ENCODE data around the gene AK4.

The AK4 gene

DNA sequence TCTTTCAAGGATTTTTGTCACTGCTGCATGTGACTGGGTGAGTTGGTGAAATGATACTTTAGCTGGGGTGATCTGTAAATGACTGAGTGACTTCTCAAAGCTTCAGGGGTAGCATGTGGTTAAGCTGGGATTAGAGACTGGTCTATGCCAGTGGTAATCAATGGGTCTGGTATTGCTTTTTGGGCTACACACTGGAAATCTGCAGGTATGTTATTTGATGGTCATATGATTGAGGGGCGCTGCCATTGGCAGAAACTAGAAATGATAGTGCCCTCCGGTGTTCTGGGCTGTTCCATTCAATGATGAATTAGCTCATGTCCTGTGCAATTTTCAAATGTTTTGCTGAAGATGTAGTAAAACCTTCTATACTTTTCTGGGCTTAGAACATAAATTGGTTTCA, 121.6 kb downstream of the AK4 start:
- no peak for DNase-seq (ENCODE audit: extremely low read depth in 1 of 2, low read depth in 1 of 2)

DNA sequence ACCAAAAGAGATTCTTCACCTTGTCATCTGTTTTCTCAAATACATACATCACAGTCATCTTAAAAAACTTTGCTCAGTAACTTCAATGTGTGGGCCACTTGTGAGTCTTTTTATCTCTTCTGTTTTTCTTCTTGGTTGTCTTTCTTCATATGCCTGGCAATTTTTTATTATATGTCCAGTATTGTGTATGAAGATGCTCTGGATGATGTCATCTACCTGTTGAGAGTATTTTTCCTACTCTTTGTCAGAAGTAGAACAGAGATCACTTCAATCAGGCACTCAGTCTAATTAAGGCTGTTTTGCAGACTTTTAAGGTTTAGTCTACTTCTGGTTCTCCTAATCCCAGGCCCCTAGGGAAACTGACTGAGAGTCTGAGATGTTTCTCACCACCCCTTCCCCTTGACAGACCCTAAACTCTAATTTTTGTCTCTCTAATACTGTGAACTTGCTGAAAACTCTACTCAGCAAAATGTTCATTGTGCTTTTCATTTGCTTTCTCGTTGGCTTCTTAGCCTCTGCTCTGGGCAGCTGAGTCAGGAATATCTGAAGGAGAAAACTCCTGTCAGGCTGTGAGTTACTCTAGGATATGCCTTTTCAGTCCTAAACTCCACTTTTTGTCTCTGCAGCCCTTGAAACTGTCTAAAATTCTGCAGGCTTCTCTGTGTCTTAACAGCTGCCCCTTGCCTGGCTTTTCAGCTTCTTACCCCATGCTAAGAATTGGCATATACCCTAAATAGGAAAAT, 128.4 kb downstream of the AK4 start:
- no peak for DNase-seq (ENCODE audit: extremely low read depth in 1 of 2, low read depth in 1 of 2)

- no peak for DNase-seq (ENCODE audit: extremely low read depth in 1 of 2, low read depth in 1 of 2)
Observed at GRCh38 chr1:65277605-65278347, 129.8 kb downstream of the AK4 start.

DNA sequence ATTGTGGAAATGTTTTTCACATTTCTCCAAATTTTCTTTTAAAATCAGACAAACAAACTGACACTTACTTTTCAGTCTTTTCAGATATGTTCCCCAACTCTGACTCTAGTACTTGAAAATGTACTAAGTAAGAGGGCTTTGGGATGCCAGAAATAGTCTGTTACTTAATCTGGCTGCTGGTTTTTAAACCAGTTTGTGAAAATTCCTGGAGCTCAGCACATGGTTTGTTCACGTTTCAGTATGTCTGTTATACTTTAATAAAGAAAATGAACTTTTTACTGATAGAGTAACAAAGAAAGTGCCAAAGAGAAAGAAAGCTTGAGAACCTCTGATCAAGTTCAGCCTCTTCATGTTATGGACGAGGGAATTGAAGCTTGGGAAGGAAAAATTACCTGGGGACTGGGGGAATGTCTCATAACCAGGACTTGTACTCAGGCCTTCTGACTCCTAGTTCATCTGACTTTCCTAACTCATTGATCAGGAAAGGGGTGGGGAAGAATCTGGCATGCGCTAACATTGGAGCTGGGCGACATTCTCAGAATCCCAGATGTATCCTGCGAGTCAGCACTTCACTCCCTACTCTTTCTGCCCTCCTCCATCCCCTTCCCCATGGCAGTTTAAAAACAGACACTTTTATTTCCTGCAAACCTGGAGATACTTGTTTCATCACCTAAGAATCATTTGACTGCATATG, 130.5 kb downstream of the AK4 start:
- DNase-seq (ENCODE audit: extremely low read depth in 1 of 2, low read depth in 1 of 2), result no peak

DNA sequence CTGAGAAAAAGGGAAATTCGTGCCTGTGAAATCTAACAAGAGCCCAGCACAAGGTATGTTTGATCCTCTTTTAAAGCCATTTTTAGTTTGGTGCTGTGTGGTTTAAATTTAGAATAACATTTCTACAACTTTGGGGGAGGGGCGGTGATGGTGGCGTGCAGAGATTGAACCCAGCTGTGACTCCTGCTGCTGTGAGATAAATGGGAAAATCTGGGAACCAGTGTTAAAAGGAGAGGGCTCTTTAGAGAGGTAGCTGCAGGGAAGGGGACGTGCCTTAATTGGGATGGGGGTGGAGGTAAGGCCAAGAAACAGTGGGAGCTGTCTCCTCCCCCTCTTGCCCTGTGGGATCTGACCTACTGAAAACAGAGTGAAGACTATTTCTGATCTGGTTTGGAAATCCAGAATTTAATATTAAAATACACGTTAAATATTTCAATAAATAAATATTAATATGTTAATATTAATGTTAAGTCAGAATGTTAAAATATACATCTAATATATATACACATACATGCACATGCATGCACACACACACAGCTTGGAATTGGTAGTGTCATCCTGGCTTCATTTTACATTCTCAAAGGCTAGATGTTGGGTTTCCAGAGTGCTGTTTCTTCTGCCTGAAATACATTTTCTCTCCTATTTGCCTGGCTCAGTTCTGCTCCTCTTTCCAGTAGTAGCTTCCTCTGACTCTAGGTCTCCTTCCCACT, 131.2 kb downstream of the AK4 start:
- DNase-seq (ENCODE audit: extremely low read depth in 1 of 2, low read depth in 1 of 2), result no peak

Measured in stimulated activated CD8-positive, alpha-beta memory T cell treated with anti-CD3 and anti-CD28 coated beads, Interleukin-7, amount 100 ng/mL, for 48 hours (primary cell).